IMR-90 (cell line): Measurements from ENCODE around the gene ARHGDIA. TPM values are rescaled to one million over a fixed set of nuclear protein-coding genes. Genes with fewer than 3 reads are reported as not detected.

ENCODE experiments used
- ATAC-seq: fragments of 200-7000 bp; cut with Tn5 transposase; 2 replicates; pipeline ENCODE4 v1.9.1; 2020; ENCODE audit warnings: low read depth, mild to moderate bottlenecking, moderate library complexity
- BruUV-seq: library from RNA; stranded (reverse); fragments of 400-500 nt; replicated peaks from 2 replicates; lab custom pipeline; 2021; lab: Mats Ljungman, UMichigan
- CTCF ChIA-PET: fragments of 300-600 bp; formaldehyde crosslinking; extraction: SDS; loops from one replicate; lab custom pipeline; 2021; ENCODE audit warnings: antibody characterized with exemption; lab: Yijun Ruan, JAX
- POLR2A ChIA-PET: fragments of 300-600 bp; sonication (Branson Sonifier 250); formaldehyde crosslinking; loops from one replicate; lab custom pipeline; 2022; ENCODE audit warnings: antibody characterized with exemption; ENCODE audit not compliant: unreplicated experiment; lab: Charles Lee
- DNase-seq: peaks from one replicate; pipeline ENCODE4 v3.0.0; 2013
- H2AFZ ChIP-seq: replicated peaks from 2 replicates; pipeline ENCODE3; 2013; ENCODE audit warnings: low read length, mild to moderate bottlenecking; ENCODE audit not compliant: poor library complexity
- H2AK5ac ChIP-seq: 2 replicates; pipeline ENCODE4 v1.6.1; 2013; ENCODE audit warnings: low read depth, low read length, inconsistent platforms
- H2AK9ac ChIP-seq: replicated peaks from 2 replicates; pipeline ENCODE3; 2013; ENCODE audit warnings: mild to moderate bottlenecking, low read depth, low read length, moderate library complexity; ENCODE audit not compliant: poor library complexity
- H2BK120ac ChIP-seq: 2 replicates; pipeline ENCODE4 v1.6.1; 2013; ENCODE audit warnings: low read depth, low read length, inconsistent platforms
- H2BK15ac ChIP-seq: 3 replicates; pipeline ENCODE4 v1.6.1; 2013; ENCODE audit warnings: low read depth, low read length, inconsistent platforms
- H2BK20ac ChIP-seq: 2 replicates; pipeline ENCODE4 v1.6.1; 2013; ENCODE audit warnings: low read depth, mild to moderate bottlenecking, inconsistent platforms, low read length, moderate library complexity
- H2BK5ac ChIP-seq: 2 replicates; pipeline ENCODE4 v1.6.1; 2013; ENCODE audit warnings: mild to moderate bottlenecking, low read depth, low read length, inconsistent platforms; ENCODE audit not compliant: poor library complexity, severe bottlenecking
- H3K14ac ChIP-seq: replicated peaks from 2 replicates; pipeline ENCODE4 v1.6.1; 2013; ENCODE audit warnings: low read depth, low read length, inconsistent platforms
- H3K18ac ChIP-seq: 2 replicates; pipeline ENCODE4 v1.6.1; 2013; ENCODE audit warnings: low read depth, low read length, control low read depth
- H3K23ac ChIP-seq: 2 replicates; pipeline ENCODE4 v1.6.1; 2013; ENCODE audit warnings: low read depth, low read length, inconsistent platforms
- H3K27ac ChIP-seq: 2 replicates; pipeline ENCODE4 v1.5.1; 2013; ENCODE audit warnings: mild to moderate bottlenecking, control low read depth, low read length; ENCODE audit not compliant: insufficient read depth
- H3K27me3 ChIP-seq: 2 replicates; pipeline ENCODE4 v1.6.1; 2013; ENCODE audit warnings: low read length; ENCODE audit not compliant: control insufficient read depth, insufficient read depth
- H3K36me3 ChIP-seq: 2 replicates; pipeline ENCODE4 v1.6.1; 2013; ENCODE audit warnings: low read length, mixed read lengths; ENCODE audit not compliant: control insufficient read depth, insufficient read depth
- H3K4ac ChIP-seq: 2 replicates; pipeline ENCODE4 v1.6.1; 2013; ENCODE audit warnings: low read depth, low read length, inconsistent platforms
- H3K4me1 ChIP-seq: 2 replicates; pipeline ENCODE4 v1.6.1; 2013; ENCODE audit warnings: low read length, mixed read lengths; ENCODE audit not compliant: control insufficient read depth, insufficient read depth
- H3K4me2 ChIP-seq: 2 replicates; pipeline ENCODE4 v1.6.1; 2013; ENCODE audit warnings: low read depth, mild to moderate bottlenecking, control low read depth, low read length, moderate library complexity
- H3K4me3 ChIP-seq: 2 replicates; pipeline ENCODE4 v1.5.1; 2013; ENCODE audit warnings: low read depth, mild to moderate bottlenecking, control low read depth, low read length, moderate library complexity; ENCODE audit not compliant: insufficient read depth
- H3K56ac ChIP-seq: 2 replicates; pipeline ENCODE4 v1.6.1; 2013; ENCODE audit warnings: low read length, inconsistent platforms; ENCODE audit not compliant: insufficient read depth; ENCODE audit errors: extremely low read depth
- H3K79me1 ChIP-seq, 2 experiments: 2 replicates each; pipeline ENCODE4 v1.6.1; 2013; ENCODE audit warnings: low read length in 2 of 2, inconsistent platforms in 1 of 2, low read depth in 1 of 2
- H3K9ac ChIP-seq: 2 replicates; pipeline ENCODE4 v1.6.1; 2013; ENCODE audit warnings: low read depth, low read length, control low read depth
- H3K9me1 ChIP-seq: 2 replicates; pipeline ENCODE4 v1.6.1; 2013; ENCODE audit warnings: low read length, inconsistent platforms; ENCODE audit not compliant: insufficient read depth
- H3K9me3 ChIP-seq: 2 replicates; pipeline ENCODE4 v1.6.1; 2013; ENCODE audit warnings: low read length; ENCODE audit not compliant: control insufficient read depth, insufficient read depth
- H4K20me1 ChIP-seq: 2 replicates; pipeline ENCODE4 v1.6.1; 2013; ENCODE audit warnings: low read length, inconsistent platforms; ENCODE audit not compliant: insufficient read depth
- H4K5ac ChIP-seq: 2 replicates; pipeline ENCODE4 v1.6.1; 2013; ENCODE audit warnings: mild to moderate bottlenecking, low read depth, low read length, control low read depth
- H4K8ac ChIP-seq, 2 experiments: 2 replicates each; pipeline ENCODE4 v1.6.1; 2013; ENCODE audit warnings: low read depth in 2 of 2, low read length in 2 of 2, control low read depth in 1 of 2, inconsistent platforms in 1 of 2
- H4K91ac ChIP-seq: 2 replicates; pipeline ENCODE4 v1.6.1; 2013; ENCODE audit warnings: low read depth, low read length, inconsistent platforms; ENCODE audit not compliant: insufficient read depth
- BHLHE40 ChIP-seq: fragments of 150-350 bp; IDR thresholded peaks from 2 replicates; pipeline ENCODE4 v1.6.1; 2016; ENCODE audit warnings: mild to moderate bottlenecking, low read depth, low read length
- CEBPB ChIP-seq: IDR thresholded peaks from 2 replicates; pipeline ENCODE4 v1.6.1; 2012; ENCODE audit warnings: low read depth, low read length, improper control_type of control experiment
- CHD1 ChIP-seq: IDR thresholded peaks from 2 replicates; pipeline ENCODE4 v1.6.1; 2012; ENCODE audit warnings: low read depth, low read length, improper control_type of control experiment
- CTCF ChIP-seq: conservative IDR thresholded peaks from 2 replicates; pipeline ENCODE4 v1.5.1; 2012; ENCODE audit warnings: mild to moderate bottlenecking, low read depth, low read length, improper control_type of control experiment
- ELK1 ChIP-seq: fragments of 150-350 bp; IDR thresholded peaks from 2 replicates; pipeline ENCODE4 v1.6.1; 2016; ENCODE audit warnings: low read depth, mild to moderate bottlenecking, low read length, moderate library complexity, borderline replicate concordance
- FOS ChIP-seq: fragments of 150-350 bp; IDR thresholded peaks from 2 replicates; pipeline ENCODE4 v1.6.1; 2016; ENCODE audit warnings: low read depth, low read length
- MAFK ChIP-seq: IDR thresholded peaks from 2 replicates; pipeline ENCODE4 v1.6.1; 2012; ENCODE audit warnings: low read depth, low read length, improper control_type of control experiment
- MAZ ChIP-seq: IDR thresholded peaks from 2 replicates; pipeline ENCODE4 v1.6.1; 2012; ENCODE audit warnings: low read depth, mild to moderate bottlenecking, low read length, improper control_type of control experiment, moderate library complexity, borderline replicate concordance
- MXI1 ChIP-seq: IDR thresholded peaks from 2 replicates; pipeline ENCODE4 v1.6.1; 2012; ENCODE audit warnings: low read depth, mild to moderate bottlenecking, low read length, moderate library complexity, borderline replicate concordance
- NFE2L2 ChIP-seq: fragments of 150-350 bp; IDR thresholded peaks from 2 replicates; pipeline ENCODE4 v1.6.1; 2016; ENCODE audit warnings: low read depth, mild to moderate bottlenecking, low read length
- POLR2A ChIP-seq: IDR thresholded peaks from 2 replicates; pipeline ENCODE4 v1.6.1; 2012; ENCODE audit warnings: mild to moderate bottlenecking, low read depth, low read length
- RAD21 ChIP-seq: IDR thresholded peaks from 2 replicates; pipeline ENCODE4 v1.6.1; 2012; ENCODE audit warnings: low read length, improper control_type of control experiment
- RCOR1 ChIP-seq: IDR thresholded peaks from 2 replicates; pipeline ENCODE4 v1.6.1; 2012; ENCODE audit warnings: mild to moderate bottlenecking, low read length, improper control_type of control experiment; ENCODE audit not compliant: insufficient replicate concordance
- RFX5 ChIP-seq: IDR thresholded peaks from 2 replicates; pipeline ENCODE4 v1.8.0; 2012; ENCODE audit warnings: low read depth, mild to moderate bottlenecking, low read length, moderate library complexity
- SMC3 ChIP-seq: fragments of 150-350 bp; IDR thresholded peaks from 2 replicates; pipeline ENCODE4 v1.6.1; 2016; ENCODE audit warnings: low read depth, mild to moderate bottlenecking, antibody characterized with exemption, low read length, moderate library complexity
- USF2 ChIP-seq: fragments of 150-350 bp; IDR thresholded peaks from 2 replicates; pipeline ENCODE4 v1.6.1; 2017; ENCODE audit warnings: mild to moderate bottlenecking, antibody characterized with exemption, low read length, low read depth
- WGBS, 2 experiments: methylation state at CpG; one replicate each; pipeline versions ENCODE4 v1.1.5 to v1.1.7; 2013; ENCODE audit warnings: missing lambda C conversion rate in 2 of 2; ENCODE audit not compliant: insufficient read length in 1 of 2; ENCODE audit errors: extremely low coverage in 2 of 2; 5-methylcytosine and 5-hydroxymethylcytosine counted together
- dilution Hi-C: fragments of 300-500 bp; cut with HindIII; formaldehyde crosslinking; loops from one replicate; pipeline ENCODE4 v1.14.3; 2018; ENCODE audit warnings: low sequenced_read_pairs; ENCODE audit not compliant: unreplicated experiment
- in situ Hi-C: fragments of 300-500 bp; cut with MboI; formaldehyde crosslinking; loops from 3 replicates; pipeline ENCODE4 v1.14.3; 2019; ENCODE audit warnings: low sequenced_read_pairs, inconsistent platforms, mixed read lengths
- intact Hi-C: fragments of 100-400 bp; cut with micrococcal nuclease; formaldehyde crosslinking; loops from 2 replicates; pipeline ENCODE4 v1.10.0; 2022
- polyA plus RNA-seq, 3 experiments: library from polyadenylated mRNA; depleted of rRNA; stranded (reverse); fragments of >200 nt; gene quantifications; 2 replicates each; pipeline ENCODE4 v1.2.3, GENCODE V29; 2012; ENCODE audit warnings: low replicate concordance in 1 of 3
- total RNA-seq: library from RNA; depleted of rRNA; stranded (reverse); fragments of >200 nt; gene quantifications from 2 replicates; pipeline ENCODE4 v1.2.3, GENCODE V29; 2012

ARHGDIA gene
- total and polyA plus RNA-seq, 2 of the 4 experiments (the other 2 are of a cell fraction): 62.7 to 362 TPM

- H2BK120ac ChIP-seq: no peak overlapping the region
- H3K4me2 ChIP-seq: no peak overlapping the region
- DNase-seq: no peak
- no peak overlapping the region for H2BK20ac ChIP-seq
- H2BK5ac ChIP-seq: no peak overlapping the region
- H4K20me1 ChIP-seq: peaks cover 20% of the 10 kb centered on the region
- no peak overlapping the region for H3K14ac ChIP-seq
- ChIA-PET CTCF (interaction anchor here (0.6 kb wide), 1 partner anchor 181 kb away, joined by 3 read pairs; no protein-coding TSS in a partner anchor), POLR2A (no interaction called here)
- WGBS, 2 experiments: 100% methylated on average over 2 of the region's 10 CpGs; no CpG with 5 or more reads in 1 of the 2 experiments
- no peak for TF ChIP-seq USF2
- TF ChIP-seq MAZ: no peak
- no peak for TF ChIP-seq MXI1
- no peak for TF ChIP-seq CHD1
- no peak for TF ChIP-seq FOS
- no peak for TF ChIP-seq CTCF
- no peak for TF ChIP-seq BHLHE40
- no peak for TF ChIP-seq NFE2L2
- no peak for TF ChIP-seq ELK1
- no peak for TF ChIP-seq POLR2A
- TF ChIP-seq MAFK: no peak
- TF ChIP-seq RCOR1: no peak
- no peak for TF ChIP-seq RAD21
- TF ChIP-seq SMC3: no peak
- no peak for TF ChIP-seq CEBPB
- no peak for TF ChIP-seq RFX5
- H3K9me3 ChIP-seq: no peaks in the 10 kb centered on the region
- no peak overlapping the region for H4K5ac ChIP-seq
- H3K36me3 ChIP-seq: peaks cover 27% of the 10 kb centered on the region; the same call in 1 of the 2 replicates
- no peaks in the 10 kb centered on the region for H3K27me3 ChIP-seq
- no peak overlapping the region for H4K8ac ChIP-seq
- no peak overlapping the region for H3K27ac ChIP-seq
- peaks cover 9% of the 10 kb centered on the region for H3K4me1 ChIP-seq
- no peak overlapping the region for H4K91ac ChIP-seq
- no peak overlapping the region for H3K18ac ChIP-seq
- no peak overlapping the region for H3K23ac ChIP-seq
- no peak overlapping the region for H3K56ac ChIP-seq
- dilution Hi-C loops: no loop called here
- no peak overlapping the region for H2BK15ac ChIP-seq
- no peak overlapping the region for H2AFZ ChIP-seq
- in situ Hi-C loops: no loop called here
- H3K9ac ChIP-seq: no peak overlapping the region
- BruUV-seq: no TSS peak
- no peak overlapping the region for H2AK9ac ChIP-seq
- 0 out of 2 replicates have a peak, but pooled peaks cover 9% of the 10 kb centered on the region for H3K9me1 ChIP-seq
- intact Hi-C loops: no loop called here
- H3K4ac ChIP-seq: no peak overlapping the region
- no peak overlapping the region for H2AK5ac ChIP-seq
- H3K79me1 ChIP-seq: peaks cover 0 to 26% of the 10 kb centered on the region in 2 experiments; a peak in 3 of 4 replicates
- ATAC-seq: no peak
- H3K4me3 ChIP-seq: no peak overlapping the region
Observed at GRCh38 chr17:81903415-81903831, 32.3 kb upstream of the ARHGDIA start.
